ENCODE results near the gene NAPG.
"Not testable (repeated sequence)": the region's sequence is repeated elsewhere in the genome, so short reads cannot be mapped to it uniquely, and the experiment has no call there.

Gene NAPG

DNA sequence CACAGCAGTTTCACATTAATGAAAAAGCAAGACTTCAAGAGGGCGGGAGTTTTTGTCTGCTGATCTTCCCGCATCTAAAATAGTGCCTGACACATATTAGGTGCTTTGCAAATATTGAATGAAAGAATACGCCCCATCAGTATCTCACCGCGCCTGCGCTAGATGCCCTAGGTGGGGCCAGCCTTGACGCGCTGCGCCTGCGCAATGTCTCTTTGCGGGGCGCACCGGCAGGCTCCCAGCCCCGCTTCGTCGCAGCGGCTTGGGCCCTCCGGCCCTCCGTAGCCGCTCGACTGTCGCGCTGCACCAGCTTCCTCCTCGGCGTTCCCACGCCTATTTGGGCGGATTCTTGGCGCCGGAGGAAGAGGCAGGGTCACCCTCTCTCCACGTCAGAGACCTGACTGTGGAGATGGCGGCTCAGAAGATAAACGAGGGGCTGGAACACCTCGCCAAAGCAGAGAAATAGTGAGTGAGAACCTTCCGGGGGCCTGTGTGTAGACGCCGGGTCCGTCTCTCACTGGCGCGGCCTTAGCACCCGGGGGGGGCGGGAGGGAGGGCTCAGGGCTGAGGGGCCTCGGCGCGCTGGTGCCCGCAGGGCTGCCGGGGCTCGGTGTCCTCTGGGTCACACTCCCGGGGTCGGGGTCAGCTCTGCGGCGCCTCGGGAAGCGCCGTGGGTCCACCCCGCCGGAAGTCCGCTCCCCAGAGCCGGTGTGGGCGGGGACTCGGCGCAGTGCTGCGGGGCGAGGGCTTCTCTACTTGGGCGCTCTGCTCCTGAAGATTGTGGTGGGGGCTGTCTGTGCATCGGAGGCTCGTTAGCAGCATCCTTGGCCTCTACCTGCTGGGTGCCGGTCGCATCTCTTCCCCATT is at the start of gene NAPG:
NAPG (plus strand) TSS at position 331 of the 864 bp plus-strand sequence; CDS start at position 407, 76 bp downstream.
- peak; percentile 93 for DNase-seq

DNA sequence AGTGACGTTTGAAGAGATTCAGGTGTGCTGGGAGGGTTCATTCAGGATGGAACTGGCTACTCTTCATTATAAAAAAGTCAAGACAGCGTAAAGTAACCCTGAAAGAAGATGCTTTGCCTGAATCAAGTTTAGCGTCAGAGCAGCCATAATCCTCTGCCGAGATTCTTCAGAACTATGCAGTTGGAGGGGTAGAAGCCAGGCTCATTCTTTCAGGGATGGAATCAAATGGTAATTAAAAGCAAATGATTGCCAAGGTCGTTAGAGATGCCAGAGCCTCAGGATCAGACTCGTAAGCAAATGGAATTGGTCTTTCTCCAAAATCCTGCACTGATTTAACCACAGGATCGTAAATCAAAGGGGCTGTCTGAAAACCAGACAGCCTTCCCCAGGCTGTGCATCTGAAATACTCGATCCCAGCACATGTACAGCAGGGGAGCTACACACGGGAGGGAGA is 49.5 kb upstream of the NAPG start:
- no peak for DNase-seq

DNA sequence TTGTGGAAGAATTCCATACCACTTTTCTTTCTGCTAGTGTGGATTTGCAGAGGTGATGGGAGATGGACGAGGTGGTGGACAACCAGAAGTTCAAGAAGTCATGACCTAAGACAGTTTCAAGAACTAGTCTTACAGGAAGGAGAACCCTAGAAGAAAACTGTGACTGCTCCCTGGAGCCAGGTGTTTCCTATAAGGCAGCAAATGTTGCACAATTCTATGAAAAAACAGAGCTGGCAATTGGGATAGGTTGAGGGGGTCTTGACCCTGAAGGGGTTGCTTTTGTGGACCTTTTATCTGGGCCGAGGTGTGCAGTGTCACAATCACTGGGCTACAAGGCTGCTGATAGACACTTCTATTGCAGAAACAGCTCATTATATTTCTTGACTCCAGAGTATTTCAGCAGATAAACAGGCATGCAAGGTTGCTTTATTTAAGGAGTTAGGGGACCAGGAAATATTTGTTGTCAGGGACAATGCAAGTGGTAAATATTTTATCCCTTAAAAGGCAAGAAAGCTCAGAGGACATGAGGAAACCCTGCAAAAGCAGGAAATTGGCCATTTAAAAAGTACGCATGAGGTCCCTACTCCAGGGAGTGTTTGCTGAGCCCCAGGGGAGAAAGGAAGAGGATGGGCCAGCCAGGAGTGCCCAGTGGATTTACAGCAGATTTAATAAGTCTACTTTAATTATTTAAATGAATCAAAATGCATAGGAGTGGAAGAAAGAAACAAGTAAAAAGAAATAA is 48.5 kb upstream of the NAPG start:
- no peak for DNase-seq

DNA sequence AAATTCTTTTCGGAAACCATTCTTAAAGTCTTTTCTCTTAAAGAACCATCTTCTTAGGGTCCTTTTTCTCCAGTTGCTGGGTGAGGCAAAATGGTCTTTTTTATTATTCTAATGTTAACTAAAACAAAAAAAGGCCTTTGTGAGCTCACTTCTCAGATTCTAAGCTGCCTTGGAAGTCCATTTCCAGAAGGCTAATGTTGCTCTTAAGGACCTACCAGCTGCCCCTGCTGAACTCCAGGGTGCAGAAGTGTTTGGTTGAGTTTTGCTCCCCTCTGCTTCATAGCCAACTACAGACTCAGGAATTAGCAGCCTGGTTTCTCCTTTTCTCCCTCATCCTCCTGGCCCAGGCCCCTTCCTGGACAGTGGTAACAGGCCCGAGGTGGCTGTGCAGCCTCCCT is 48.0 kb upstream of the NAPG start:
- DNase-seq: no peak

DNA sequence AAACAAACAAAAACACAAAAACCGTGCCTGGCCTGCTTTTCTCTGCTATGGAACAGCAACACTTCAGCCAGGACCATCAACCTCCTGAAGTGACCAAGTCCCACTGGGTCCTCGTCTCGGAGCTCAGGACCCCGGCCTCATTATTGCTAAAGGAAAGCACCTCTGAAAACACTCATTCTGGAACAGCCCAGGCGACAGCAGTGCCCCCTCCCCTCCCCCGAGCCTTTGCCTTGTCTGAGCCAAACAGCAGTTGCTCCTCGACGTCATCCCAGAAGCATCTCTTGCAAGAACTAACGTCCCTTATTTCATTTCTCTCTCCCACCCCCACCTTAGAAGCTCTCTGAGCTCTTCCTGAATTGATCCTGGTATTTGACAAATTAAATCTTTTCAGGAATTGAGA is 44.0 kb upstream of the NAPG start:
- no peak for DNase-seq

DNA sequence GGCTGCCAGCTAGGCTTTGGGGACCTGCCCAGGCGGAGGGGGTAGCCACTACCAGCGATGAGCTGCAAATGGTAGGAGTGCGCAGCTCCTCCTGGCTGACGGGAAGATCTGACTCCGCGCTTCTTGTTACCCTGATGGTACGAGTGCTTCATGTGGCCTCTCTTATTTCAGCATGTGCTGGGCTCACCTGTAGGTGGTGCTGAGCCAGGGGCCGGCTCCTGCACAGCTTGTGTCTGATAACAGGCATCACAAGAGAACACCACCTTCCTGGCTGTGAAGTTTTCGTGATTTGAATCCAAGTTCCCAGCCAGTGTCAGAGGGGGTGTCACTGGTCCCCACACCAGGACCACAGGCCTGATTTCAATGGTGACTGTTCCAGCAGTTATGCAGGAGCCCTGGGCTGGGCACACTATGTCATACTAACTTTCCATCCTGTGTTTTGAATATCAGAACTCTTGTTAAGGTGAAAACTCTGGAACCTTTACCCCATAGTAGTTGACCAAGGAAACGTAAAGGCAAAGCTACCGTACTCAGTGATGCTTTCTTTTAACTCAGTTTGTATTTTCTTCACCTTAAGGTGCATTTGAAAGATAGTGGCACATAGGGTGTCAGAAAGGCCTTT is 43.4 kb upstream of the NAPG start:
- DNase-seq: no peak

DNA sequence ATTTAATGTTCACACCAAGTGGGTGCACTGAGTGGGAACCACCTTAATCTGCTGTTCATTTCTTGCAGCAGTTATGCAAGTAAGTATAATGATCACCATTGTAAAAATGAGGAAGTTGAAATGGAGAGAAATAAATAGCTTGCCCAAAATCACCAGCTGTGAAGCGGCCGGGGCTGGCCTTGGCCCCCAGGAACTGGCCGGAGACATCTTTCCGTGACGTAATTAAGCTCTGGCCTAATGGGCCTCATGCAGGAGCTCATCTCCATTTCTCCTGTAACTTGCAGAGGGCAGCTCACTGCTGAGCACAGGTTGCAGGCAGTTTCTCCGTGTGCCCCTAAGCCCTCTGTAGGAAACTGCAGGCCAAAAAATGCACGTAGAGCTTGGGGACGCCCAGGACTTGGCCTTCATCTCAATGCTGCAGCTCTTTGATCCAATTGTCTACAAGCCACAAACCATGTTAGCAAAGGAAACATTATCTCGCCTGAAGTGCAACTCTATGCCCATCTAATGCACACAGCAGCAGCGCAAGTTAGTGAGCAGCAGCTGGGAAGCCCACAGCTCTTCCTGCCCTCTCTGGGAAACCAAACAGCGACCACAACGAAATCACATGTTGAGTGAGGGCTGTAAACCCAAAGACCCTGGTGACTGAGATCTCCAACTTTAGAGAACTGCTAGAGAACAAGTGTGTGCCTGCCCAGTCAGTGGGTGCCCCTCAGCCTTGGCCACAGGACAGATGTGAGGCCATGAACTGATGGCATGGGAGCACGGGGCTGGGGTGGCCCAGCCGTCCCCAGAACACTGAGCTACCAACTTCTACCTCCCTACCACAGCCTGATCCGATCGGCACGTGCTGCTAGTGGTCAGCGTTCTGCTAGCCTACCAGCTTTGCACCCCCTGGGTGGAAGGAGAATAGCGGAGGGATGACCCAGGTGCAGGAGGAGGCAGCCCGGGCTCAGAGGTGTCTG is 42.6 kb upstream of the NAPG start:
- DNase-seq: no peak

DNA sequence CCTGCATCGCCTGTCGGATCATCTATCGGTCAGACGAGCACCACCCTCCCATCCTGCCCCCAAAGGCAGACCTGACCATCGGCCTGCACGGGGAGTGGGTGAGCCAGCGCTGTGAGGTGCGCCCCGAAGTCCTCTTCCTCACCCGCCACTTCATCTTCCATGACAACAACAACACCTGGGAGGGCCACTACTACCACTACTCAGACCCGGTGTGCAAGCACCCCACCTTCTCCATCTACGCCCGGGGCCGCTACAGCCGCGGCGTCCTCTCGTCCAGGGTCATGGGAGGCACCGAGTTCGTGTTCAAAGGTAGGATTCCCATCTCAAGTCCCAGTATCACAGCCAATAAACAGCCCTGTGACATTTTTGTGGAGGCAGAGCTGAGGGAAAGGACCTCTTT is 40.4 kb upstream of the NAPG start:
- no peak for DNase-seq

DNA sequence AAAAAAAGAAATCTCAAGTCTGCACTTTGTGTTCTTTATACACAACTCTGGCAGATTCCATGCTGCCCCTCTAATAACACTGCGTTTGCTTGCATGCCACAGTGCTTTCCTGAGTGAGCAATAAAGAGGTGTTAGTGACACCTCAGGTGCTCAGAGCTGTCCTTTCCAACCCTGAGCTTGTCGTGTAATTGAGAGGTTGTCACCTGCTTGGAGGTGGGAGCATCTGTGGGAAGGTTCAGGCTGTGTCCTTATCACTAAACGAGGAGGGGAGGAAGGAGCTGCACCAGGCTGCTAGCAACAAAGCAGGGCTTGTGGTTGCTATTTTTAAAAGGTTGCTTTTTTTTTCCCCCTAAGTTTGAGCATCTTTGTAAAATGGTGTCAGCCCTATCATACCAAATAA is 39.5 kb upstream of the NAPG start:
- DNase-seq: no peak

DNA sequence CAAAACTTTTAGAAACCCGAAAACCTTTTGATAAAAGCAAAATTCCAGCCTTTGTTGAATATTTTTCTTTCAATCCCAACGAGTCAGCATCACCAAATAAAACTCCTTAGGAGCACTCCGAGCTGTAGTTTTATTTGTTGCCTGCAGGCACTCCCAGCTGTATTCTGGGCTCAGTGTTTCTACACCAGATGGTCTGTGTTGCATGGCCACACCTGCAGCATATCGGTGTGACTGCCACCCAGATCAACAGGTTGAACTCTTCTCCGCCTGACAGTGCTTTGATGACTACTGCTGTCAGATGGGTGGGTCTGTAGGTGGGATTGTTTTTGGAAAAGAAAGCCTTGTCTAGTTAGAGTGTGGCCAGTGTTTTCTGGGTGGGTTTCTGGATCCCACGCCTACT is 38.7 kb upstream of the NAPG start:
- DNase-seq: no peak

DNA sequence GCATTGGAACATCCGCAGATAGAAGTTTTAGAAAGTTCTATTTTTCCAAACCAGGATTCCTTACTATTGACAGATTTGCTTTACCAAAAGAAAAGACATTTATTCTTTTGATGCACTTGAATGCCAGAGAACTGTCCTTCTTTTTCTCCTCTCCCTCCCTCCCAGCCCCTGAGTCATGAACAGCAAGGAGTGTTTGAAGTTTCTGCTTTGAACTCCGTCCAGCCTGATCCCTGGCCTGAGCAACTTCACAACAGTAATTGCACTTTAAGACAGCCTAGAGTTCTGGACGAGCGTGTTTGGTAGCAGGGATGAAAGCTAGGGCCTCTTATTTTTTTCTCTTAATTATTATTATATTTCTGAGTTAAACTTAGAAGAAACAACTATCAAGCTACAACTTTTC is 37.8 kb upstream of the NAPG start:
- no peak for DNase-seq

DNA sequence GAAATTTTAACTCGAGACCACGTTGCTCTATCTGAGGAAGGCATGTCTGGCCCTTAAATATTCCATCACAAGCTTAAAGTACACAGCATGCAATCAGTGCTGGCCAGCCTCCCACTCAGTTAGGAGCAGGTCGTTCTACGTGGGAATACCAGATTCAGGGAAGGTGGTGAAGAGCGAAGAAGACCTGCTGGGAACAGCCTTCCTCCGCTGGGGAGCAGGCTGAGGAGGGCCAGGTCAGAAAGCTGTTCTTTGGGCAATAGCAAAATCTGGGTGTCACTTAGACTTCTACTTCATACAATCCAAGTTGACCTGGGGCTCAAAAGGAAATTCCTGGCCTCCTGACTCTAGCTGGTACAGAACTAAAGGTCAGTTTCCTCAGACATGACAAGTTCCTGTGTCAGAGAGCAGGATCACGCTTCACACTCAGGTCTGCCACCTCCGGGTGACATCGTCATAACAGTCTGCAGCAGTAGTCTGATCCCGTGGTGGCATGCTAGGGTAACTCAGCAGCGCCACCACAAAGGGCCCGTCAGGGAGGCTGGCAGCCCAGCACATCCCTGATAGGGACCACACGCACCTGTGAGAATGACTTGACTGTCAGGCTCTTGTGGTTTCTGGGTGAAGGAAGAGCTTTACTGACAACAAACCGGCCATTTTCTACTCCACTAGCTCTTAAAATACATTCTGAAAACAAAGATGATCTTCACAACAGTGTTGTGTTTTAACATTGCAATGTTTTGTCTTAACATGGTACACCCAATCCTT is 35.2 kb upstream of the NAPG start:
- peak; percentile 56 for DNase-seq

DNA sequence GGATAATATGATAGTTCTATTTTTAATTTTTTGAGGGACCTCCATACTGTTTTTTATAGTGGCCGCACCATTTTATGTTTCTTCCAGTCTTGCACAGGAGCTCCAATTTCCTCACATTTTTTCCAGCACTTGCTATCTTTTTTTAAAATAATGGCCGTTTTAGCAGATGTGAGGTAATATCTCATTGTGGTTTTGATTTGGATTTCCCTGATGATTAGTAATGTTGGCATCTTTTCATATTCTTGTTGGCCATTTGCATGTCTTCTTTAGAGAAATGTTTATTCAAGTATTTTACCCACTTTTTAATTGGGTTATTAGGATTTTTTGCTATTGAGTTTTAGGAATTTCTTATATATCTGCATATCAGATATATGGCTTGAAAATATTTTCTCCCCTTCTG is 29.9 kb upstream of the NAPG start:
- no peak for DNase-seq

DNA sequence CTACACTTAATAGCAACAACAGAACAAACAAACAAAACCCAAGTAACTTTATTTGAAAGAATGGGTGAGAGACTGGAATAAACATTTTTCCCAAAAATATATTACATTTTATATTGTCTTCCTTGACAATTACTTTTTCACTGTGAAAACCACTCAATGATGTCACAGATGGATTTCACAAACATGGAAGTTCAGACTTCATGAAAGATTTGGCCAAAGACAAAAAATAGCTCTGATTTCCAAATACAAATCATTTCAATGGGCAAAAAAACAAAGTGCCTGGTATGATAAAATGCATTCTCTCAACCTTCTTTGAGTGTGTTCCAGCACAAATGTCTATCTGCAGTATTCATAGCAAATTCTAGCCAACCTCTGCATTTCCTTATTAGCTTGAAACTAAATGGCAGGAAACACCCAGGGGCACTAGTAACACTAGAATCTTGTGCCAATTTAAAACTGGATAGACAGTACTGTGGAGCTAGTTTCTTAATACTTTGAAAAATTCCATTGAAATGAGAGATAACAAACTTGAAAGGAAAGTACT is 28.5 kb upstream of the NAPG start:
- DNase-seq: no peak

DNA sequence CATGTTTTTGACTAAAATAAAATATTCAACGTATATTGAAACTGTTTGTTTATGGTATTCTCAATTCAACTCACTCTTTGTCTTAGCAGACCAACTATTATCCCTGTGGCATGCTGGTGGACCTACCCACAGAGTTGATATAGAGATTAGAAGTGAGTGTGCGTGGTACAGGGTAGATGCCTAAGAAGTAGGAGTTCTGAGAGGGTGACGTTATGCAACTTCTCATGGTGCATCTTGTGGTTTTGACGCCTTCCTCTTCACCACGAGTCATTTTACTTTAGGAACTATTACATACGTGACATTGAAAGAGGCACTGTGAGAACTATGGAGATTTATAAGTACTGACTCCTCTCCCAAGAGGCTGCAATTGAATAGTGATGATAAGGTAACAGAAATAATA is 26.6 kb upstream of the NAPG start:
- DNase-seq: no peak

DNA sequence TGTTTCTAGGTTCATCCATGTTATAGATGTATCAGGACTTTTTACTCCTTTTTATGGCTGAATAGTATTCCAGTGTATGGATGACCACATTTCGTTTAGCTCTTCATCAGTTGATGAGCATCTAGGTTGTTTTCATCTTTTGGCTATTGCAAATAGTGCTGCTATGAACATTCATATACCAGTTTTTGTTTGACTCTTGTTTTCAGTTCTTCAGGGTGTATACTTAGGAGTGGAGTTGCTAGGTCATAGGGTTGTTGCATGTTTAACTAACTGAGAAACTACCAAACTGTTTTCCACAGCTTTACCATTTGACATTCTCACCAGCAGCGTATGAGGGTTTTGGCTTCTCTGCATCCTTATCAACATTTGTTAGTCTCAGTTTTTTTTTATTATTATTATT is 25.8 kb upstream of the NAPG start:
- DNase-seq: no peak

DNA sequence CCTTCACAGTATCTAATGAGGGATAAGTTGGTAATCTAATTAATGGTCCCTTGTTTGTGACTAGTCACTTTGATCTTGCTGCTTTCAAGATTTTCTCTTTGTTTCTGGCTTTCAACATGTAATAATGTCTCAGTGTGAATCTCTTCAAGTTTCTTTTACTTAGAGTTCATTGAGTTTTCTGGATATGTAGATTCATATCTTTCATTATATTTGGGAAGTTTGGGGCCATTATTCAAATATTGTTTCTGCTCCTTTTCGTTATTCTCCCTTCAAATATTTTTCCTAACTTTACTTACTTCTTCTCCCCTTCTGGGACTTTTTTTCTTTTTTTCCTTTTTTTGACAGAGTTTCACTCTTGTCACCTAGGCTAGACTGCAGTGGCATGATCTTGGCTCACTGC is 21.1 kb upstream of the NAPG start:
- no peak for DNase-seq

DNA sequence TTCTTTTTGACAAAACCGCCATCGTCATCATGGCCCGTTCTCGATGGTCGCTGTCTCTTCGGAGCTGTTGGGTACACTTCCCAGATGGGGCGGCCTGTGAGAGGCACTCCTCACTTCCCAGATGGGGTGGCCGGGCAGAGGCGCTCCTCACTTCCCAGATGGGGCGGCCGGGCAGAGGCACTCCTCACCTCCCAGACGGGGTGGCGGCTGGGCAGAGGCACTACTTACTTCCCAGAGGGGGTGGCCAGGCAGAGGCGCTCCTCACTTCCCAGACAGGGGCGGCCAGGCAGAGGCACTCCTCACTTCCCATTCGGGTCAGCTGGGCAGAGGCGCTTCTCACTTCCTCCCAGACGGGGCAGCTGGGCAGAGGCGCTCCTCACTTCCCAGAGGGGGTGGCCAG is 19.9 kb upstream of the NAPG start:
- DNase-seq: not testable (repeated sequence)

DNA sequence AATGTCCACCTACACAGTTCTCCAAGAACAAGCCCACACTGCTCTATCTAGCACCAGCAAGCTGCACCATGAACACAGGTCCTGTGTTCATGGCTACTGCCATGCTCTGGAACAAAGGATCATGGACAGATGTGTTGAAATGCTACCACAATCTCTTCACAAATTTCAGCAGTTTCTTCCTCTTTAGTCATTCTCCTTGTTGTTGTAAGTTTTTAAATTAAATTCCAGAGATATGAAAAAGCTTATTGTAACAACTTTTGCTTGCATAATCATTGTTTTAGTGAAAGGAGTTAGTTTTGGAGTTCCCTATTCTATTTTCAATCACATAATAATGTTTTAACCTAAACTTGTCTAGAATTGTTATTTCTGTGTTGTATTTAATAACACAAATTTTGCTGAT is 17.2 kb upstream of the NAPG start:
- DNase-seq: no peak

DNA sequence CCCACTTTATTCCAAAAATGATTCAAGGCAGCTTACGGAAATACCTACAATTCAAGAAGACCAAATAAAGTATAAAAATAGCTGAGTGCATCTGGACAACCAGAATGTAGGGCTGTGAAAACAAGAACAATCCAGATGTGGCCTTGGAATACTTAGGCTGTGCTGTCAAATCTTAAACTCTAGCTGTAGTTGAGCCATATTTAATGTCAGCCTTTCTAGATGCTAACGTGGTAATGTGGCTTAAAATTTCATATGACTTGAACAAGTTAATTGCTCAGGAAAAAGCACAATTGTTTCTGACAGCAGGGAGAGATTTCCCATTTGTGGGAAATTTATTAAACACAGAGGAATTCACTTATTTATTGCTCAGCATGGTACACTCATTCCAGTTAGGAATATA is 14.6 kb upstream of the NAPG start:
- DNase-seq: no peak

DNA sequence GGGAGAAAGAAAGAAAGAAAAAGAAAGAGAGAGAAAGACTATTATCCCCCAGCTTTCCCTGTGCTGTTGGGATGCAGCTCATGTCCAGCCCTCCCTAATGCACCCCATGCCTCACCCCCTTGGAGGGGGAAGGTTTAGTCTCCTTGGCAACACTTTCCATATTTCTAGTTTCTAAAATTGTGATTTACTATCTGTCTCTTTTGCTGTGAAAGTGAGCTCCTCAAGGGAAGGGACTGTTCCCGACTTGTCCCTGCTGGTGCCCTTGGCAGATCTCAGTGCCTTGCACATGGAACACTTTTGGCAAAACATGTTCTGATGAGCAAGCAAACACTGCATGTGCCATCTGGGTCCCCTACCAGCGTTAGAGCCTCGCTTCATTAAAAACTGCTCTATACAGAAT is 11.7 kb upstream of the NAPG start:
- DNase-seq: no peak

DNA sequence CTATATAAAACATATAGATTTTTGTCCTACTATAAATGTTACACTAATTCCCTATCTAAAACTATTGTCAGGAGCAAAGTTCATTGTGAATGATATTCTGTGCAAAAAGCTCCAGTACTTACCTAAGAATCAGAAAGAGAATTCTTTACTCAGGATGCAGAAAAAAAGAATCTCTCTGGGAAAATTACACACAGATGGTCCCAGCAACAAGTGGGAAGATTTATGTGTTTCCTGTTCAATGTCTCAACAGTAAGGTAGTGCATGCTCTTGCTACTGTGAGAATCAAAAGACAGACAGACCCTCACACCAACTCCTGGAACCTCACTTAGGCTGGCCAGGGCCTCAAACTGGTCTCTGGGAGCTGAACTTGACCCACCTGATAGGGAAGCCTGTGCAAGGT is 11.2 kb upstream of the NAPG start:
- no peak for DNase-seq

Measured in CD4-positive, alpha-beta T cell treated with Interleukin-21 for 1 hour (primary cell).